GM12878 (cell line): ENCODE measurements around the gene MSI2. TPM values are rescaled to one million over a fixed set of nuclear protein-coding genes. Genes with fewer than 3 reads are reported as not detected.

Experiments
- ATAC-seq: fragments of 200-7000 bp; cut with Tn5 transposase; 3 replicates; pipeline ENCODE4 v1.9.1; 2020; ENCODE audit warnings: mild to moderate bottlenecking, moderate library complexity
- BruUV-seq: library from RNA; stranded (reverse); fragments of 400-500 nt; replicated peaks from 2 replicates; lab custom pipeline; 2021; lab: Mats Ljungman, UMichigan
- CTCF ChIA-PET: fragments of 300-600 bp; sonication (Branson Sonifier 250); formaldehyde crosslinking; extraction: SDS; loops from one replicate; lab custom pipeline; 2021; ENCODE audit warnings: inconsistent platforms; lab: Yijun Ruan, JAX
- POLR2A ChIA-PET: fragments of 350-600 bp; formaldehyde crosslinking; extraction: SDS; loops from one replicate; lab custom pipeline; 2021; ENCODE audit warnings: inconsistent platforms; lab: Charles Lee
- RAD21 ChIA-PET: fragments of 300-600 bp; sonication (Branson Sonifier 250); formaldehyde crosslinking; loops from one replicate; lab custom pipeline; 2023; ENCODE audit warnings: antibody characterized with exemption; ENCODE audit not compliant: unreplicated experiment; lab: Charles Lee
- SMC1A ChIA-PET: fragments of 300-600 bp; sonication (Branson Sonifier 250); formaldehyde crosslinking; loops from one replicate; lab custom pipeline; 2023; ENCODE audit not compliant: unreplicated experiment, uncharacterized antibody; lab: Charles Lee
- DNase-seq: peaks from one replicate; pipeline ENCODE4 v3.0.0-alpha.2; 2011; ENCODE audit warnings: low read depth, low spot score
- FAIRE-seq: peaks from 3 replicates; lab custom pipeline; 2011; peaks lifted over from hg19 to GRCh38; lab: Jason Lieb, UNC
- H2AFZ ChIP-seq: 2 replicates; pipeline ENCODE4 v1.6.0; 2011; ENCODE audit warnings: low read depth, low read length, control low read depth; ENCODE audit not compliant: control insufficient read depth
- H3K27ac ChIP-seq: 2 replicates; pipeline ENCODE4 v1.5.1; 2011; ENCODE audit warnings: control low read depth; ENCODE audit not compliant: control insufficient read depth, insufficient read depth
- H3K27me3 ChIP-seq, 2 experiments: replicated peaks in 1 of 2; 2 replicates each; pipeline versions ENCODE4 v1.6.0 to v1.6.1; 2011; ENCODE audit warnings: low read length in 1 of 2; ENCODE audit not compliant: control insufficient read depth in 2 of 2, insufficient read depth in 2 of 2
- H3K36me3 ChIP-seq, 2 experiments: 2 replicates each; pipeline ENCODE4 v1.5.1; 2011; ENCODE audit warnings: low read length in 1 of 2; ENCODE audit not compliant: control insufficient read depth in 2 of 2, insufficient read depth in 2 of 2
- H3K4me1 ChIP-seq: 2 replicates; pipeline ENCODE4 v1.6.1; 2011; ENCODE audit warnings: mild to moderate bottlenecking, low read length, moderate library complexity, mixed read lengths; ENCODE audit not compliant: control insufficient read depth, insufficient read depth
- H3K4me2 ChIP-seq: 2 replicates; pipeline ENCODE4 v1.6.0; 2011; ENCODE audit warnings: control low read depth; ENCODE audit not compliant: control insufficient read depth, insufficient read depth
- H3K4me3 ChIP-seq: fragments of 200-600 bp; sonication (generic); 2 replicates; pipeline ENCODE4 v1.5.1; 2016
- H3K79me2 ChIP-seq: 2 replicates; pipeline ENCODE4 v1.6.0; 2011; ENCODE audit warnings: low read length; ENCODE audit not compliant: control insufficient read depth, insufficient read depth
- H3K9ac ChIP-seq: 2 replicates; pipeline ENCODE4 v1.8.0; 2011; ENCODE audit warnings: low read length, control low read depth, mixed read lengths; ENCODE audit not compliant: control insufficient read depth, insufficient read depth
- H3K9me3 ChIP-seq: replicated peaks from 3 replicates; pipeline ENCODE4 v1.5.1; 2011; ENCODE audit warnings: mild to moderate bottlenecking, low read length; ENCODE audit not compliant: control insufficient read depth, insufficient read depth
- H4K20me1 ChIP-seq: 2 replicates; pipeline ENCODE4 v1.6.0; 2011; ENCODE audit not compliant: control insufficient read depth, insufficient read depth
- POLR2A ChIP-seq: IDR thresholded peaks from 2 replicates; pipeline ENCODE4 v1.6.1; 2011; ENCODE audit warnings: low read depth, mild to moderate bottlenecking, low read length
- RCOR1 ChIP-seq: conservative IDR thresholded peaks from 2 replicates; pipeline ENCODE4 v1.6.1; 2012; ENCODE audit warnings: low read depth, low read length, improper control_type of control experiment
- TARDBP ChIP-seq: IDR thresholded peaks from 2 replicates; pipeline ENCODE4 v1.6.1; 2016; ENCODE audit warnings: borderline replicate concordance
- WGBS: methylation state at CpG from one replicate; pipeline ENCODE4 v1.1.6; 2016; ENCODE audit warnings: low lambda C conversion rate; ENCODE audit not compliant: insufficient replicate concordance, insufficient coverage; ENCODE audit errors: missing lambda C conversion rate; 5-methylcytosine and 5-hydroxymethylcytosine counted together
- in situ Hi-C: fragments of 300-500 bp; cut with MboI; formaldehyde crosslinking; loops from 9 replicates; pipeline ENCODE4 v1.14.3; 2018; ENCODE audit warnings: mixed read lengths
- intact Hi-C: fragments of 100-400 bp; cut with micrococcal nuclease; formaldehyde crosslinking; loops from one replicate; pipeline ENCODE4 v1.14.2; 2022; ENCODE audit not compliant: unreplicated experiment
- polyA plus RNA-seq, 11 experiments: library from polyadenylated mRNA; depleted of rRNA in 4 of 11; unstranded in 6 of 11; stranded (reverse) in 5 of 11; fragments of >200 nt; fragmentation: Nextera tagmentation in 4 of 11; fragmentation: Illumina TruSeq in 1 of 11; extraction: Ambion mirVana in 4 of 11; extraction: Trizol in 1 of 11; gene quantifications; 1 replicate in 1 of 11; 2 replicates in 10 of 11; pipeline versions ENCODE4 v1.2.1 to v1.2.3, GENCODE V29; 2011 to 2016; ENCODE audit warnings: inconsistent platforms in 2 of 11, missing spikeins in 2 of 11, low read depth in 1 of 11
- total RNA-seq, 4 experiments: library from RNA; depleted of rRNA in 3 of 4; stranded (reverse); fragments of >200 nt in 3 of 4; fragmentation: Illumina TruSeq in 1 of 4; extraction: Trizol in 1 of 4; gene quantifications; 2 replicates each; pipeline versions ENCODE4 v1.2.1 to v1.2.3, GENCODE V29; 2013 to 2021

The MSI2 gene
- total and polyA plus RNA-seq, 10 of the 15 experiments (the other 5 are each of a cell fraction or from before 2014, with no cell fraction given), result 6.1 to 76.1 (median 42.0) TPM

GRCh38 chr17:57305144-57305728 is 48.9 kb downstream of the MSI2 start:
- H2AFZ ChIP-seq, result no peak overlapping the region
- H3K4me1 ChIP-seq, result no peaks in the 10 kb centered on the region
- CTCF ChIA-PET, result interaction anchor here (1.5 kb wide), 1 partner anchor 62 kb away, joined by 5 read pairs; no protein-coding TSS in a partner anchor
- no peak overlapping the region for H3K9ac ChIP-seq
- no peak for ATAC-seq
- intact Hi-C loops, result no loop called here
- TF ChIP-seq RCOR1, result no peak
- FAIRE-seq, result no peak
- no peak overlapping the region for H3K4me3 ChIP-seq
- 97% methylated on average over 13 of the region's 13 CpGs for WGBS
- BruUV-seq, result no TSS peak
- POLR2A ChIA-PET, result interaction anchor here (0.7 to 1.1 kb wide), 2 partner anchors 26 to 101 kb away, joined by 4 to 5 read pairs; no protein-coding TSS in a partner anchor
- SMC1A ChIA-PET, result interaction anchor here (0.9 to 1.7 kb wide), 5 partner anchors 8 to 62 kb away, joined by 3 to 4 read pairs (median 3); no protein-coding TSS in a partner anchor
- no peaks in the 10 kb centered on the region; the same call in 2 of the 3 replicates for H3K9me3 ChIP-seq
- H3K79me2 ChIP-seq, result peaks cover 6% of the 10 kb centered on the region
- no peak overlapping the region for H3K4me2 ChIP-seq
- peaks cover 7 to 15% of the 10 kb centered on the region in 2 experiments; a peak in 3 of 4 replicates for H3K36me3 ChIP-seq
- no peaks in the 10 kb centered on the region for H3K27me3 ChIP-seq
- RAD21 ChIA-PET, result interaction anchor here (0.7 to 0.9 kb wide), 2 partner anchors 62 to 103 kb away, joined by 3 read pairs; no protein-coding TSS in a partner anchor
- H3K27ac ChIP-seq, result no peak overlapping the region
- peaks cover 6% of the 10 kb centered on the region; the same call in 1 of the 2 replicates for H4K20me1 ChIP-seq
- DNase-seq, result no peak
- in situ Hi-C loops, result no loop called here

DNA sequence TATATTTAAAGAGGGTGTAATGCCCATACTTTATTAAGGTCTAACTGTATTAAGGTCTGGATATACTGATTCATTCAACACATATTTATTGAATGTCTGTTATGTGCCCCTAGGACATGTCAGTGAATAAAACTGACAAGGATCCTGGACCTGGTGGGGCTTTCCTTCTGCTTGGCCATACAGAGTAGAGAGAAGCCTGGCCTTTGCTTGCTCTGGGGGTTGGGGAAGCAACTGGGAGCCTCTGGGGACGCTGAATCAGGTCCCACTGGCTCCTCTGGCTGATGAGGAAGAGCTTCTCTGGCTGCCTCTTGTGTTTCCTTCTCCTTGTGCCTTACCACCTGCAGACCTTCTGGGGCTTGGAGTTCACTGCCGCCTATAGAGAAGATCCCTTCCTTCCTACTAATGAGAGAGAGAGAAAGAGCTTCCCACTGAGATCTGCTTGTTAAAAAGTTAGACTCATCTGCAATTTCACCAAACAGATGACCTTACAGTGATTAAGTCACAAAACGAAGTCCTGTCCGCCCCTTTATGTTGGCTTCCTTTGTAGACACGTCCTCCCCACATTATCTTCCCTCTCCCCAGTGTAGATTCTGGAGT is 49.7 kb downstream of the MSI2 start:
- Histone ChIP-seq H3K27ac (no peak overlapping the region), H3K36me3 (peaks cover 9 to 12% of the 10 kb centered on the region in 2 experiments; a peak in 3 of 4 replicates), H3K4me2 (no peak overlapping the region), H3K27me3 (no peaks in the 10 kb centered on the region), H2AFZ (no peak overlapping the region), H3K4me3 (no peak overlapping the region), H4K20me1 (peaks cover 6% of the 10 kb centered on the region; the same call in 1 of the 2 replicates), H3K9me3 (no peaks in the 10 kb centered on the region), H3K79me2 (peaks cover 6% of the 10 kb centered on the region), H3K4me1 (no peaks in the 10 kb centered on the region), H3K9ac (no peak overlapping the region)
- BruUV-seq, result no TSS peak
- FAIRE-seq, result no peak
- RAD21 ChIA-PET, result interaction anchor here (0.7 to 0.9 kb wide), 3 partner anchors 48 to 102 kb away, joined by 3 to 4 read pairs (median 3); no protein-coding TSS in a partner anchor
- POLR2A ChIA-PET, result interaction anchor here (0.7 to 1.1 kb wide), 3 partner anchors 27 to 100 kb away, joined by 3 to 5 read pairs (median 4); no protein-coding TSS in a partner anchor
- no peak; the same call in 2 of the 3 replicates for ATAC-seq
- CTCF ChIA-PET, result interaction anchor here (1.5 kb wide), 1 partner anchor 63 kb away, joined by 5 read pairs; no protein-coding TSS in a partner anchor
- in situ Hi-C loops, result no loop called here
- TF ChIP-seq POLR2A, result no peak
- TF ChIP-seq TARDBP, result no peak
- no peak for DNase-seq
- SMC1A ChIA-PET, result interaction anchor here (0.9 to 1.7 kb wide), 3 partner anchors 24 to 61 kb away, joined by 3 to 4 read pairs (median 3); no protein-coding TSS in a partner anchor
- WGBS, result 93% methylated on average over 5 of the region's 5 CpGs
- intact Hi-C loops, result no loop called here
